H1 (cell line): ENCODE measurements around the gene RNGTT. TPM values are rescaled to one million over a fixed set of nuclear protein-coding genes. Genes with fewer than 3 reads are reported as not detected.

Experiments
- CTCF ChIA-PET: fragments of 300-600 bp; sonication (Branson Sonifier 250); formaldehyde crosslinking; loops from one replicate; lab custom pipeline; 2021; ENCODE audit not compliant: partially characterized antibody; lab: Charles Lee
- POLR2A ChIA-PET: fragments of 300-600 bp; sonication (Branson Sonifier 250); formaldehyde crosslinking; loops from one replicate; lab custom pipeline; 2021; ENCODE audit warnings: inconsistent platforms; ENCODE audit not compliant: partially characterized antibody; lab: Charles Lee
- DNase-seq, 2 experiments: peaks; one replicate each; pipeline versions ENCODE4 v3.0.0 to v3.0.0-alpha.2; 2010 to 2022; ENCODE audit warnings: low spot score in 2 of 2, low read depth in 1 of 2, mixed read lengths in 1 of 2
- FAIRE-seq: peaks from 2 replicates; lab custom pipeline; 2011; peaks lifted over from hg19 to GRCh38; lab: Jason Lieb, UNC
- H2AFZ ChIP-seq: 2 replicates; pipeline ENCODE4 v1.8.1; 2012; ENCODE audit warnings: low read length, inconsistent platforms
- H2AK5ac ChIP-seq: 2 replicates; pipeline ENCODE4 v1.6.1; 2013; ENCODE audit warnings: low read depth, low read length
- H2BK120ac ChIP-seq: replicated peaks from 2 replicates; pipeline ENCODE3; 2013; ENCODE audit warnings: low read depth, low read length, inconsistent platforms
- H2BK12ac ChIP-seq: 2 replicates; pipeline ENCODE4 v1.6.1; 2013; ENCODE audit warnings: low read depth, low read length
- H2BK15ac ChIP-seq: 2 replicates; pipeline ENCODE4 v1.6.1; 2013; ENCODE audit warnings: low read length
- H2BK20ac ChIP-seq: 2 replicates; pipeline ENCODE4 v1.6.1; 2013; ENCODE audit warnings: low read length
- H2BK5ac ChIP-seq: 2 replicates; pipeline ENCODE4 v1.6.1; 2013; ENCODE audit warnings: low read depth, low read length
- H3K14ac ChIP-seq: 2 replicates; pipeline ENCODE4 v1.6.1; 2013; ENCODE audit warnings: inconsistent platforms; ENCODE audit not compliant: insufficient read length
- H3K18ac ChIP-seq: 2 replicates; pipeline ENCODE4 v1.6.1; 2013; ENCODE audit warnings: low read length; ENCODE audit errors: extremely low read depth
- H3K23ac ChIP-seq: 2 replicates; pipeline ENCODE4 v1.6.1; 2013; ENCODE audit warnings: inconsistent platforms; ENCODE audit not compliant: insufficient read length
- H3K23me2 ChIP-seq: 2 replicates; pipeline ENCODE4 v1.6.1; 2013; ENCODE audit warnings: low read depth, low read length
- H3K27ac ChIP-seq: 2 replicates; pipeline ENCODE4 v1.6.1; 2011; ENCODE audit warnings: low read depth, low read length, inconsistent platforms
- H3K27me3 ChIP-seq, 4 experiments: replicated peaks in 1 of 4; 1 replicate in 1 of 4; 2 replicates in 3 of 4; pipeline versions ENCODE4 v1.6.1 to v1.8.1; 2011 to 2013; ENCODE audit warnings: low read length in 3 of 4, mild to moderate bottlenecking in 3 of 4, inconsistent platforms in 2 of 4, mixed read lengths in 2 of 4, moderate library complexity in 1 of 4; ENCODE audit not compliant: control insufficient read depth in 3 of 4, insufficient read depth in 3 of 4; ENCODE audit errors: extremely low read depth in 1 of 4
- H3K36me3 ChIP-seq, 4 experiments: 2 replicates each; pipeline versions ENCODE4 v1.6.1 to v1.8.1; 2011 to 2013; ENCODE audit warnings: mild to moderate bottlenecking in 4 of 4, low read length in 3 of 4, moderate library complexity in 2 of 4, control low read depth in 1 of 4, inconsistent platforms in 1 of 4; ENCODE audit not compliant: insufficient read depth in 4 of 4, control insufficient read depth in 2 of 4
- H3K4ac ChIP-seq: replicated peaks from 2 replicates; pipeline ENCODE3; 2013; ENCODE audit warnings: low read length, low read depth, mixed read lengths, inconsistent platforms; ENCODE audit not compliant: insufficient read length
- H3K4me1 ChIP-seq, 4 experiments: replicated peaks in 1 of 4; 1 replicate in 1 of 4; 2 replicates in 3 of 4; pipeline versions ENCODE4 v1.6.1 to v1.8.1; 2011 to 2013; ENCODE audit warnings: low read length in 3 of 4, inconsistent platforms in 2 of 4, mixed read lengths in 1 of 4; ENCODE audit not compliant: insufficient read depth in 4 of 4, control insufficient read depth in 3 of 4
- H3K4me2 ChIP-seq, 2 experiments: 2 replicates each; pipeline versions ENCODE4 v1.6.1 to v1.8.1; 2011 to 2013; ENCODE audit warnings: low read depth in 2 of 2, low read length in 2 of 2, control low read depth in 1 of 2, inconsistent platforms in 1 of 2, mild to moderate bottlenecking in 1 of 2; ENCODE audit not compliant: insufficient read depth in 1 of 2
- H3K4me3 ChIP-seq, 4 experiments: fragments of 200-600, 300-600 bp in 1 of 4; sonication (generic), shearing (Covaris generic), sonication (Bioruptor Twin) in 1 of 4; 2 replicates each; pipeline versions ENCODE4 v1.5.1 to v1.8.1; 2011 to 2016; ENCODE audit warnings: low read length in 4 of 4, low read depth in 3 of 4, control low read depth in 2 of 4, inconsistent platforms in 2 of 4, mild to moderate bottlenecking in 2 of 4, mixed read lengths in 1 of 4, moderate library complexity in 1 of 4; ENCODE audit not compliant: insufficient read depth in 2 of 4; ENCODE audit errors: extremely low read depth in 1 of 4
- H3K56ac ChIP-seq: replicated peaks from 2 replicates; pipeline ENCODE3; 2013; ENCODE audit warnings: low read depth, mild to moderate bottlenecking, mixed read lengths, low read length, inconsistent platforms; ENCODE audit not compliant: insufficient read length
- H3K79me1 ChIP-seq: 2 replicates; pipeline ENCODE4 v1.6.1; 2013; ENCODE audit warnings: low read depth, low read length, control low read depth
- H3K79me2 ChIP-seq, 2 experiments: 2 replicates each; pipeline versions ENCODE4 v1.6.1 to v1.8.1; 2012 to 2013; ENCODE audit warnings: low read length in 2 of 2, mild to moderate bottlenecking in 2 of 2, inconsistent platforms in 1 of 2; ENCODE audit not compliant: insufficient read depth in 2 of 2, control insufficient read depth in 1 of 2
- H3K9ac ChIP-seq, 4 experiments: replicated peaks in 1 of 4; 1 replicate in 1 of 4; 2 replicates in 3 of 4; pipeline versions ENCODE4 v1.6.1 to v1.8.1; 2011 to 2013; ENCODE audit warnings: low read depth in 3 of 4, low read length in 3 of 4, control low read depth in 2 of 4, mild to moderate bottlenecking in 2 of 4, moderate library complexity in 2 of 4, inconsistent platforms in 1 of 4; ENCODE audit errors: extremely low read depth in 1 of 4
- H3K9me3 ChIP-seq, 2 experiments: 2 replicates each; pipeline versions ENCODE4 v1.6.1 to v1.8.1; 2012 to 2013; ENCODE audit warnings: mild to moderate bottlenecking in 2 of 2, moderate library complexity in 2 of 2, control low read depth in 1 of 2, inconsistent platforms in 1 of 2, low read depth in 1 of 2, low read length in 1 of 2, mixed read lengths in 1 of 2; ENCODE audit not compliant: insufficient read depth in 2 of 2
- H4K20me1 ChIP-seq, 2 experiments: replicated peaks in 1 of 2; 2 replicates each; pipeline versions ENCODE3 to v1.8.1; 2011 to 2013; ENCODE audit warnings: inconsistent platforms in 2 of 2, low read length in 2 of 2, mild to moderate bottlenecking in 1 of 2; ENCODE audit not compliant: insufficient read depth in 2 of 2, control insufficient read depth in 1 of 2
- H4K5ac ChIP-seq: 2 replicates; pipeline ENCODE4 v1.6.1; 2013; ENCODE audit warnings: low read length, low read depth, mixed read lengths, inconsistent platforms; ENCODE audit not compliant: insufficient read length
- H4K8ac ChIP-seq: 2 replicates; pipeline ENCODE4 v1.8.0; 2013; ENCODE audit warnings: mild to moderate bottlenecking, moderate library complexity, low read length, inconsistent platforms; ENCODE audit not compliant: insufficient read depth; ENCODE audit errors: extremely low read depth
- H4K91ac ChIP-seq: replicated peaks from 2 replicates; pipeline ENCODE3; 2013; ENCODE audit warnings: low read length, mixed read lengths, inconsistent platforms; ENCODE audit not compliant: insufficient read length
- HDAC6 ChIP-seq: IDR thresholded peaks from one replicate; pipeline ENCODE4 v1.7.1; 2012; ENCODE audit warnings: low read depth, mild to moderate bottlenecking, inconsistent platforms, low read length, moderate library complexity
- JUN ChIP-seq: IDR thresholded peaks from 2 replicates; pipeline ENCODE4 v1.6.1; 2011; ENCODE audit warnings: low read depth, mild to moderate bottlenecking, improper control_type of control experiment, low read length
- KDM4A ChIP-seq: IDR thresholded peaks from one replicate; pipeline ENCODE4 v1.7.1; 2012; ENCODE audit warnings: low read depth, mild to moderate bottlenecking, moderate library complexity, low read length, inconsistent platforms; ENCODE audit not compliant: severe bottlenecking
- RNF2 ChIP-seq: fragments of 200-900, 300-1000 bp; sonication (generic); IDR thresholded peaks from 2 replicates; pipeline ENCODE4 v1.7.1; 2016; ENCODE audit warnings: borderline replicate concordance, low read depth, mild to moderate bottlenecking, antibody characterized with exemption, low read length; ENCODE audit not compliant: poor library complexity, severe bottlenecking; ENCODE audit errors: missing control alignments
- SP1 ChIP-seq: IDR thresholded peaks from 2 replicates; pipeline ENCODE4 v1.6.1; 2011; ENCODE audit warnings: low read depth, low read length
- TBP ChIP-seq: IDR thresholded peaks from 2 replicates; pipeline ENCODE4 v1.6.1; 2011; ENCODE audit warnings: low read depth, low read length, improper control_type of control experiment
- WGBS, 2 experiments: shearing (Covaris generic) in 1 of 2; methylation state at CpG; one replicate each; pipeline versions ENCODE4 v1.1.6 to v1.1.7; 2013 to 2015; ENCODE audit warnings: low lambda C conversion rate in 2 of 2, mixed read lengths in 2 of 2, inconsistent platforms in 1 of 2, low coverage in 1 of 2, missing lambda C conversion rate in 1 of 2; ENCODE audit not compliant: insufficient replicate concordance in 2 of 2, insufficient coverage in 1 of 2, insufficient read length in 1 of 2; ENCODE audit errors: extremely low coverage in 1 of 2, missing lambda C conversion rate in 1 of 2; 5-methylcytosine and 5-hydroxymethylcytosine counted together
- polyA plus RNA-seq, 7 experiments: library from polyadenylated mRNA; depleted of rRNA in 3 of 7; stranded (reverse) in 5 of 7; unstranded in 2 of 7; fragments of >200 nt in 5 of 7; fragments of 200-250 nt in 2 of 7; gene quantifications; 1 replicate in 5 of 7; 2 replicates in 1 of 7; 4 replicates in 1 of 7; pipeline versions ENCODE4 v1.2.1 to v1.2.3, GENCODE V29; 2011 to 2013; ENCODE audit warnings: missing spikeins in 2 of 7, mixed read lengths in 2 of 7
- total RNA-seq: library from RNA; stranded (reverse); fragmentation: NEBNext Ultra II Directional; extraction: Animal tissue kit (Norgen Biotek cat#: 25700); gene quantifications from 2 replicates; pipeline ENCODE4 v1.2.1, GENCODE V29; 2021
- TF ChIP-seq, protein P1 (sequence below): IDR thresholded peaks from 2 replicates; pipeline ENCODE4 v1.6.1; 2012; ENCODE audit warnings: inconsistent platforms
- TF ChIP-seq, protein P2 (sequence below), 3 experiments: IDR thresholded peaks; 1 replicate in 2 of 3; 2 replicates in 1 of 3; pipeline versions ENCODE4 v1.5.1 to v1.6.1; 2011; ENCODE audit warnings: low read length in 3 of 3, mild to moderate bottlenecking in 3 of 3, inconsistent platforms in 2 of 3, low read depth in 1 of 3, moderate library complexity in 1 of 3; ENCODE audit not compliant: insufficient read depth in 1 of 3; ENCODE audit errors: control extremely low read depth in 1 of 3
- TF ChIP-seq, protein P3 (sequence below): IDR thresholded peaks from 2 replicates; pipeline ENCODE4 v1.6.1; 2011; ENCODE audit warnings: low read length, improper control_type of control experiment

The RNGTT gene
- total and polyA plus RNA-seq, 2 of the 8 experiments (the other 6 are each of a cell fraction or from before 2014, with no cell fraction given) = 3.6 to 21.2 TPM

DNA sequence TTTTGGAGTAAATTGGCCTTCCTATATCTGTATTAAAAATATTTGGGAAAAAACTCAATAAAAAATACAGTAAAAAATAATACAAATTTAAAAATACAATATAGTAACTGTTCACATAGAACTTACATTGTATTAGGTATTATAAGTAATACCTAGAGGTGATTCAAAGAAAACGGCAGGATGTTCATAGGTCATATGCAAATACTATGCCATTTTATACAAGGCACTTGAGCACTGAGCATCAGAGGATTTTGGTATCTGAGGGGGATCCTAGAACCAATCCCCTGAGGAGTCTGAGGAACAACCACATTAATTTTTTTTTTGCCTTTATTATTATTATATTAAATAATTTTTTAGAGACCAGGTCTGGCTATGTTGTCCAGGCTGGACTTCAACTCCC lies 41.7 kb downstream of the RNGTT start:
- no peak overlapping the region for H4K5ac ChIP-seq
- no peak overlapping the region for H3K9ac ChIP-seq
- FAIRE-seq (no peak), DNase-seq (no peak)
- H4K20me1 ChIP-seq = no peaks in the 10 kb centered on the region
- no peak overlapping the region for H2BK15ac ChIP-seq
- no peak overlapping the region for H3K4me2 ChIP-seq
- no peak overlapping the region for H2BK120ac ChIP-seq
- peaks cover 0 to 5% (median 3%) of the 10 kb centered on the region in 4 experiments; a peak in 2 of 8 replicates for H3K36me3 ChIP-seq
- H2AK5ac ChIP-seq = no peak overlapping the region
- no peak overlapping the region for H2BK20ac ChIP-seq
- POLR2A ChIA-PET = no interaction called here
- CTCF ChIA-PET = no interaction called here
- H3K4me3 ChIP-seq = no peak overlapping the region
- H3K23ac ChIP-seq = no peak overlapping the region
- H3K27me3 ChIP-seq = no peaks in the 10 kb centered on the region
- no peak overlapping the region for H2BK12ac ChIP-seq
- no peaks in the 10 kb centered on the region for H3K79me1 ChIP-seq
- H4K91ac ChIP-seq = no peak overlapping the region
- 91% methylated on average over 1 of the region's 1 CpG; no CpG with 5 or more reads in 1 of the 2 experiments for WGBS, 2 experiments
- no peak overlapping the region for H3K14ac ChIP-seq
- no peak overlapping the region for H3K27ac ChIP-seq
- H2AFZ ChIP-seq = no peak overlapping the region
- H3K4me1 ChIP-seq = no peaks in the 10 kb centered on the region
- H2BK5ac ChIP-seq = no peak overlapping the region
- no peak overlapping the region for H3K4ac ChIP-seq
- H3K79me2 ChIP-seq = no peaks in the 10 kb centered on the region
- H3K56ac ChIP-seq = no peak overlapping the region
- no peaks in the 10 kb centered on the region for H3K23me2 ChIP-seq
- H4K8ac ChIP-seq = no peak overlapping the region
- H3K18ac ChIP-seq = no peak overlapping the region
- H3K9me3 ChIP-seq = no peaks in the 10 kb centered on the region
- TF ChIP-seq RNF2 (no peak), HDAC6 (no peak), KDM4A (no peak), TBP (no peak), SP1 (no peak), JUN (no peak)
- TF ChIP-seq, protein P1, sequence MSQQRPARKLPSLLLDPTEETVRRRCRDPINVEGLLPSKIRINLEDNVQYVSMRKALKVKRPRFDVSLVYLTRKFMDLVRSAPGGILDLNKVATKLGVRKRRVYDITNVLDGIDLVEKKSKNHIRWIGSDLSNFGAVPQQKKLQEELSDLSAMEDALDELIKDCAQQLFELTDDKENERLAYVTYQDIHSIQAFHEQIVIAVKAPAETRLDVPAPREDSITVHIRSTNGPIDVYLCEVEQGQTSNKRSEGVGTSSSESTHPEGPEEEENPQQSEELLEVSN = no peak
- TF ChIP-seq, protein P2, sequence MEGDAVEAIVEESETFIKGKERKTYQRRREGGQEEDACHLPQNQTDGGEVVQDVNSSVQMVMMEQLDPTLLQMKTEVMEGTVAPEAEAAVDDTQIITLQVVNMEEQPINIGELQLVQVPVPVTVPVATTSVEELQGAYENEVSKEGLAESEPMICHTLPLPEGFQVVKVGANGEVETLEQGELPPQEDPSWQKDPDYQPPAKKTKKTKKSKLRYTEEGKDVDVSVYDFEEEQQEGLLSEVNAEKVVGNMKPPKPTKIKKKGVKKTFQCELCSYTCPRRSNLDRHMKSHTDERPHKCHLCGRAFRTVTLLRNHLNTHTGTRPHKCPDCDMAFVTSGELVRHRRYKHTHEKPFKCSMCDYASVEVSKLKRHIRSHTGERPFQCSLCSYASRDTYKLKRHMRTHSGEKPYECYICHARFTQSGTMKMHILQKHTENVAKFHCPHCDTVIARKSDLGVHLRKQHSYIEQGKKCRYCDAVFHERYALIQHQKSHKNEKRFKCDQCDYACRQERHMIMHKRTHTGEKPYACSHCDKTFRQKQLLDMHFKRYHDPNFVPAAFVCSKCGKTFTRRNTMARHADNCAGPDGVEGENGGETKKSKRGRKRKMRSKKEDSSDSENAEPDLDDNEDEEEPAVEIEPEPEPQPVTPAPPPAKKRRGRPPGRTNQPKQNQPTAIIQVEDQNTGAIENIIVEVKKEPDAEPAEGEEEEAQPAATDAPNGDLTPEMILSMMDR (IDR thresholded peaks at IDR 0.05; ENCODE audit: control extremely low read depth in 1 of 3, insufficient read depth in 1 of 3, low read depth in 1 of 3, low read length in 3 of 3) = no peak
- TF ChIP-seq, protein P3, sequence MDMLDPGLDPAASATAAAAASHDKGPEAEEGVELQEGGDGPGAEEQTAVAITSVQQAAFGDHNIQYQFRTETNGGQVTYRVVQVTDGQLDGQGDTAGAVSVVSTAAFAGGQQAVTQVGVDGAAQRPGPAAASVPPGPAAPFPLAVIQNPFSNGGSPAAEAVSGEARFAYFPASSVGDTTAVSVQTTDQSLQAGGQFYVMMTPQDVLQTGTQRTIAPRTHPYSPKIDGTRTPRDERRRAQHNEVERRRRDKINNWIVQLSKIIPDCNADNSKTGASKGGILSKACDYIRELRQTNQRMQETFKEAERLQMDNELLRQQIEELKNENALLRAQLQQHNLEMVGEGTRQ = no peak
